Testis (tissue), 3 donors: ENCODE measurements around the gene SHANK1. TPM values are rescaled to one million over a fixed set of nuclear protein-coding genes. Genes with fewer than 3 reads are reported as not detected.
"Not testable (repeated sequence)": the region's sequence is repeated elsewhere in the genome, so short reads cannot be mapped to it uniquely, and the experiment has no call there.

Experiments used
- DNase-seq: peaks from one replicate; pipeline ENCODE4 v3.0.0-alpha.2; 2019
- H3K27ac ChIP-seq, 2 donors: fragments of 200-600 bp; sonication (generic); one replicate each; pipeline ENCODE4 v1.5.1; 2019
- H3K27me3 ChIP-seq: fragments of 200-600 bp; sonication (generic); one replicate; pipeline ENCODE4 v1.5.1; 2019
- H3K36me3 ChIP-seq: fragments of 200-600 bp; sonication (generic); one replicate; pipeline ENCODE4 v1.5.1; 2017; ENCODE audit warnings: low read depth; ENCODE audit errors: missing control alignments
- H3K4me1 ChIP-seq: fragments of 200-600 bp; sonication (generic); one replicate; pipeline ENCODE4 v1.5.1; 2019
- H3K4me3 ChIP-seq, 2 donors: fragments of 200-600 bp; sonication (generic); one replicate each; pipeline ENCODE4 v1.5.1; 2017 to 2019
- H3K9me3 ChIP-seq: fragments of 200-600 bp; sonication (generic); one replicate; pipeline ENCODE4 v1.5.1; 2017
- CTCF ChIP-seq, 3 experiments: fragments of 450-650 bp in 2 of 3; fragments of 200-600 bp in 1 of 3; sonication (generic) in 1 of 3; IDR thresholded peaks; one replicate each; pipeline ENCODE4 v1.5.1; 2016 to 2019; ENCODE audit warnings: antibody characterized with exemption in 3 of 3, mild to moderate bottlenecking in 2 of 3, moderate library complexity in 1 of 3
- POLR2A ChIP-seq: fragments of 450-650 bp; IDR thresholded peaks from one replicate; pipeline ENCODE4 v1.6.1; 2017; ENCODE audit warnings: antibody characterized with exemption, mild to moderate bottlenecking, moderate library complexity
- WGBS, 2 donors: methylation state at CpG; one replicate each; pipeline ENCODE4 v1.1.5; 2018; 5-methylcytosine and 5-hydroxymethylcytosine counted together
- intact Hi-C: fragments of 100-400 bp; cut with DNase I; formaldehyde crosslinking; loops from one replicate; pipeline ENCODE4 v1.15.1; 2023; ENCODE audit warnings: low total_unique reads
- polyA plus RNA-seq: library from polyadenylated mRNA; stranded (reverse); fragments of 350-450 nt; fragmentation: Illumina TruSeq; extraction: RNeasy Lipid Tissue Mini Kit (QIAGEN cat#74804); gene quantifications from one replicate; pipeline ENCODE4 v1.2.3, GENCODE V29; 2014; ENCODE audit warnings: low read depth, low replicate concordance; ENCODE audit not compliant: insufficient read depth
- total RNA-seq, 2 donors: library from RNA; depleted of rRNA; stranded (reverse); fragments of >200 nt; gene quantifications; one replicate each; pipeline ENCODE4 v1.2.3, GENCODE V29; 2016

Gene SHANK1
- total and polyA plus RNA-seq, 3 donors from 2014 or later, result 4.1 to 5.4 (median 4.5) TPM

GRCh38 chr19:50628551-50628950 is 91.1 kb downstream of the SHANK1 start:
- WGBS, 2 donors, result 88 to 89% methylated on average over 7 of the region's 7 CpGs
- H3K9me3 ChIP-seq, result no peaks in the 10 kb centered on the region
- DNase-seq, result no peak
- no peaks in the 10 kb centered on the region for H3K27me3 ChIP-seq
- H3K27ac ChIP-seq, result no peak overlapping the region
- TF ChIP-seq CTCF (IDR thresholded peaks at IDR 0.05) (no peak), POLR2A (no peak)
- H3K4me1 ChIP-seq, result no peaks in the 10 kb centered on the region
- H3K4me3 ChIP-seq, result no peak overlapping the region
- intact Hi-C loops, result no loop called here
- H3K36me3 ChIP-seq, result no peaks in the 10 kb centered on the region

- Histone ChIP-seq H3K36me3 (no peaks in the 10 kb centered on the region), H3K4me3 (no peak overlapping the region), H3K4me1 (no peaks in the 10 kb centered on the region), H3K27me3 (no peaks in the 10 kb centered on the region), H3K9me3 (no peaks in the 10 kb centered on the region), H3K27ac (no peak overlapping the region)
- WGBS, 2 donors, result 90 to 92% methylated on average over 5 of the region's 5 CpGs
- intact Hi-C loops, result no loop called here
- TF ChIP-seq CTCF (IDR thresholded peaks at IDR 0.05) (no peak), POLR2A (no peak)
- no peak for DNase-seq
Observed at GRCh38 chr19:50628146-50628545, 91.5 kb downstream of the SHANK1 start.

- 67 to 78% methylated on average over 4 of the region's 4 CpGs for WGBS, 2 donors
- intact Hi-C loops, result no loop called here
- Histone ChIP-seq H3K27ac (no peak overlapping the region), H3K4me1 (no peaks in the 10 kb centered on the region), H3K36me3 (no peaks in the 10 kb centered on the region), H3K27me3 (no peaks in the 10 kb centered on the region), H3K4me3 (no peak overlapping the region), H3K9me3 (no peaks in the 10 kb centered on the region)
- TF ChIP-seq POLR2A (no peak), CTCF (IDR thresholded peaks at IDR 0.05) (no peak)
- no peak for DNase-seq
Observed at GRCh38 chr19:50626795-50627194, 92.8 kb downstream of the SHANK1 start.

GRCh38 chr19:50626011-50626410 is 93.6 kb downstream of the SHANK1 start:
- Histone ChIP-seq H3K36me3 (no peaks in the 10 kb centered on the region), H3K4me3 (no peak overlapping the region), H3K9me3 (no peaks in the 10 kb centered on the region), H3K27ac (no peak overlapping the region), H3K27me3 (no peaks in the 10 kb centered on the region), H3K4me1 (no peaks in the 10 kb centered on the region)
- no peak for TF ChIP-seq POLR2A
- TF ChIP-seq CTCF (IDR thresholded peaks at IDR 0.05), result no peak
- 60 to 82% methylated on average over 4 of the region's 4 CpGs for WGBS, 2 donors
- intact Hi-C loops, result no loop called here
- DNase-seq, result no peak

GRCh38 chr19:50624949-50625600 is 94.5 kb downstream of the SHANK1 start:
- Histone ChIP-seq H3K4me3 (no peak overlapping the region), H3K27ac (no peak overlapping the region), H3K27me3 (no peaks in the 10 kb centered on the region), H3K9me3 (no peaks in the 10 kb centered on the region), H3K36me3 (no peaks in the 10 kb centered on the region), H3K4me1 (no peaks in the 10 kb centered on the region)
- intact Hi-C loops, result no loop called here
- WGBS, 2 donors, result 91 to 92% methylated on average over 25 to 44 of the region's 44 CpGs
- DNase-seq, result no peak
- TF ChIP-seq CTCF (IDR thresholded peaks at IDR 0.05) (no peak), POLR2A (no peak)

- H3K4me1 ChIP-seq, H3K9me3 ChIP-seq, H3K27ac ChIP-seq, H3K27me3 ChIP-seq, intact Hi-C loops, DNase-seq, H3K36me3 ChIP-seq, H3K4me3 ChIP-seq: not testable (repeated sequence)
- WGBS, 2 donors, result 70 to 73% methylated on average over 2 to 5 of the region's 5 CpGs
Observed at GRCh38 chr19:50620394-50620906, 99.2 kb downstream of the SHANK1 start.

- DNase-seq, H3K4me1 ChIP-seq, intact Hi-C loops, H3K27ac ChIP-seq, H3K36me3 ChIP-seq, H3K27me3 ChIP-seq, H3K4me3 ChIP-seq, H3K9me3 ChIP-seq: not testable (repeated sequence)
- 87 to 88% methylated on average over 5 of the region's 5 CpGs for WGBS, 2 donors
Observed at GRCh38 chr19:50619184-50619583, 100.4 kb downstream of the SHANK1 start.
